ENCODE measurements around the gene MSRB2. TPM values are rescaled to one million over a fixed set of nuclear protein-coding genes. Genes with fewer than 3 reads are reported as not detected.
"Not testable (repeated sequence)": the region's sequence is repeated elsewhere in the genome, so short reads cannot be mapped to it uniquely, and the experiment has no call there.

The MSRB2 gene
- total RNA-seq = 1 to 10 TPM; 6.3 to 7.9 TPM

DNA sequence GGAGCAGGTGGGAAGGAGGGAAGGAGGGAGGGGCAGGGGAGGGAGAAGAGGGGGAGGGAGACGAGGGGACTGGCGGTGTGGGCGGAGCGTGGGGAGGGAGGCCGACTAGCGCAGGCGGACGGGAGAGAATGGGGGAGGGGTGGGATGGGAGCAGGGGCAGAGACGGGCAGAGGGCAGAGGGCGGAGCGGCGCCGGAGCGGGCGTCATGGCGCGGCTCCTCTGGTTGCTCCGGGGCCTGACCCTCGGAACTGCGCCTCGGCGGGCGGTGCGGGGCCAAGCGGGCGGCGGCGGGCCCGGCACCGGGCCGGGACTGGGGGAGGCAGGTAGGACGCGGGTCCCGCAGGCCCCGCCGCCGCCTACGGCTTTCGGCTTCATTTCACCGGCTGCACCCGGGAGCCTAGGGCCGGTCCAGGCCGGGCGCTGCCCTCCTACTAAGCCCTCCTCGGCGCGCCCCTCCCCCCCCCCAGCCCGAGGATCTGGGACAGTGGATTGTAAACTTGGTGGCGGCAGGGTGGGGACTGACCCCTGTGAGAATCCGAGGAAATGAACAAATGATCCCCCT is at the start of gene MSRB2:
MSRB2 (plus strand) TSS at position 176 of the 562 bp plus-strand sequence; CDS start at position 206, 30 bp downstream.
- Mint-ChIP-seq H3K27me3 (no peaks in the 10 kb centered on the region), H3K9me3 (peaks cover 20% of the 10 kb centered on the region), H3K4me3 (peak within 1 kb of the TSS; percentile 96), H3K4me1 (peaks cover 37% of the 10 kb centered on the region), H3K36me3 (peaks cover 10% of the 10 kb centered on the region), H3K27ac (peak within 1 kb of the TSS; percentile 91)
- DNase-seq = peak; percentile 64

DNA sequence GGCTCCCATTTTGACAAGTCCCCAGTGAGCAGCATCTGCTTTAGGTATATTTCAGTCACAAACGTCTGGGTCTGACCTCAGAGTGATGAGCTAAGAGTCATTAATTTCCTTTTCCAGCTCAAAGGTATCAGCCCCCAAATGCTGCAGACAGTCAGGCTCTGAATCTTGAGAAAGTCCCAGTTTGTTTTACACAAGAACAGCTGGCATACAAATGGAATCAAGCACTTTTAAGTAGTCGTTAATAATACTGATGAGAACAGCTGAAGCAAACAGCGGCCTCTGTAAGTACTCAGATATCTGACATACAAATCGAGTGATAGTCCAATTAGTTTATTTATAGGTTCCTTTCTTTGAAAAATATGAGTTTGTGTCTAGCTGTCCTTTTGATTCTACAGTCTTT is 49.4 kb upstream of the MSRB2 start:
- H3K4me3 Mint-ChIP-seq = no peak overlapping the region
- DNase-seq = no peak
- H3K4me1 Mint-ChIP-seq = no peaks in the 10 kb centered on the region
- H3K27ac Mint-ChIP-seq = no peak overlapping the region
- H3K9me3 Mint-ChIP-seq = no peaks in the 10 kb centered on the region
- no peaks in the 10 kb centered on the region for H3K27me3 Mint-ChIP-seq
- H3K36me3 Mint-ChIP-seq = no peaks in the 10 kb centered on the region

DNA sequence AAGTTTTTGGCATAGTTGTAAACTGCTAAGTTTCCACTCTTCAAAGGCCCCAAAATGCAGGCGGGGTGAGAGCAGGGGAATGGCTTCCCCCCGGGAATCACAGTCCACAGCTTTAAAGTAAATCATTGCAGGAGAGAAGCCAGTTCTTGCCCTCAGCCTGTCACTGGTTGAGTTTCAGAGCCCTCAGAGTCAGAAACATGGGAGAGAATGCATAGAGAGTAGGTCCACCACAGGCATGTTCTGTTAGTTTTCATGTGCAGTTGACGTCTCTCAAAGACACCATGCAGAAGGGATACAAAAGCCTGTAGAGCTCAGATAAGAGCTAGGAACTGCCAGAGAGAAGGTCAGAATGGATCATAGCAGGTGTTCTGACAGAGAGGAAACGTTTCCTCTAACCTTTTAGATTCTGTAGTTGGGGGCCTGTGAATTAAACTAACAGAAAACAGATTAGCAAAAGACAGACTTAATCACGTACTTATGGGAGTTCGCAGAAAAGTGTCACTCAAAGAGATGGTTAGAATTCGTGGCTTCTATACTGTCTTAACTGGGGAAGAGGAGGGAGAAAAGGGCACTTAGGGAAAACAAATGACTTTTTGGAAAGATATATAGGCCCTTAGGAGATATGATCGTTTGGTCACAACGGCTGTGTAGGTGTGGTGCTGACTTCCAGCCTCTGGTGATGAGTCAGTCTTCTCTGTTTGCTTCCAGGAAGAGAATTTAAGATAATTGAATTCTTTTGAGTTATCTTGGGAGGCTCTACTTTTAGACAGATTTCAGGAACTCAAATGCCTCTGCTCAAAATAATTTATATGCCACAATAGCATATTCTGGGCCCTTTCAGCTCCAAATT is 48.0 kb upstream of the MSRB2 start:
- Mint-ChIP-seq H3K27me3 (peaks cover 6% of the 10 kb centered on the region), H3K4me3 (no peak overlapping the region), H3K27ac (no peak overlapping the region), H3K4me1 (no peaks in the 10 kb centered on the region), H3K9me3 (no peaks in the 10 kb centered on the region), H3K36me3 (no peaks in the 10 kb centered on the region)
- no peak for DNase-seq

DNA sequence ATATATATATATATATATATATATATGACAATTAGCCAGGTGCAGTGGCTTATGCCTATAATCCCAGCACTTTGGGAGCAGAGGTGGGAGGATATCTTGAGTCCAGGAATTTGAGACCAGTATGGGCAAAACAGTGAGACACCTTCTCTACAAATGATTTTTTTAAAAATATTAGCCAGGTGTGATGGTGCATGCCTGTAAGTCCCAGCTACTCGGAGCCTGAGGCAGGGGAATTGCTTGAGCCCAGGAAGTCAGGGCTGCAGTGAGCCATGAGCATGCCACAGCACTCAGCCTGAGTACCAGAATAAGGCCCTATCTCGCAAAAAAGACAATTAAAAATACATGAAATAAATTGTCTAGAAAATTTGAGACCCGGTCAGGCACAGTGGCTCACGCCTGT is 47.2 kb upstream of the MSRB2 start:
- Mint-ChIP-seq H3K4me3 (no peak overlapping the region), H3K36me3 (no peaks in the 10 kb centered on the region), H3K4me1 (no peaks in the 10 kb centered on the region), H3K27ac (no peak overlapping the region), H3K27me3 (peaks cover 14% of the 10 kb centered on the region), H3K9me3 (no peaks in the 10 kb centered on the region)
- no peak for DNase-seq

DNA sequence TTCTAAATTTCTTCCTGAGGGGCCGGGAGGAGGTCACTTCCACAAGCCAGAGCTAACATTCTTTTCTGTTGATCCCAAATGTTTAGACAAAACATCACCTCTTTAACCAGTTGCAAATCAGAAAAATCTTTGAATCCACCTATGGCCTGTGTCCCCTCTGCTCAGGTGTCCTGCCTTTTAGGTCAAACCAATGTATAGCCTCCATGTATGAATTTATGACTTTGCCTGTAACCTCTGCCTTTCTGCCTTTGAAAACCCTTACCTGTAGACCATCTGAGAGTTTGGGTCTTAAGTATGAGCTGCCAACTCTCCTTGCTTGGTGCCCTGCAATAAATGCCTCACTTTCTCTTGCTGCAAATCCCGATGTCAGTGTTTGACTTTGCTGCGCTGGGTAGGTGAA is 44.1 kb upstream of the MSRB2 start:
- Mint-ChIP-seq H3K27ac (no peak overlapping the region), H3K27me3 (peaks cover 21% of the 10 kb centered on the region), H3K9me3 (no peaks in the 10 kb centered on the region), H3K4me1 (no peaks in the 10 kb centered on the region), H3K36me3 (no peaks in the 10 kb centered on the region), H3K4me3 (no peak overlapping the region)
- DNase-seq = no peak

DNA sequence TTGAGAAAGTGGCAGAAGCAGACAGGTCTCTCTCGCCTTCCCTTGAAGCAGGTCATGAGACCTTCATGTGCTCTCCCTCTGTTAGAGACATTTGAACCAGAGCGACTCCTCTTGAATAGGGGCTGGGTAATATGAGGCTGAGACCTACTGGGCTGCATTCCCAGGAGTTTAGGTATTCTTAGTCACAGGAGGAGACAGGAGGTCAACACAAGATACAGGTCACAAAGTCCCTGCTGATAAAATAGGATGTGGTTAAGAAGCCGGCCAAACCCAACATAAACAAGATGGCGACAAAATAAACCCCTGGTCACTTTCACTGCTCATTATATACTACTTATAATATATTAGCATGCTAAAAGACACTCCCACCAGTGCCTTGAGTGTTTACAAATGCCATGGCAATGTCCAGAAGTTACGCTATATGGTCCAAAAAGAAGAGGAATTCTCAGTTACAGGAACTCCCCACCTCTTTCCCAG is 43.5 kb upstream of the MSRB2 start:
- H3K36me3 Mint-ChIP-seq = no peaks in the 10 kb centered on the region
- H3K9me3 Mint-ChIP-seq = no peaks in the 10 kb centered on the region
- no peak overlapping the region for H3K27ac Mint-ChIP-seq

DNA sequence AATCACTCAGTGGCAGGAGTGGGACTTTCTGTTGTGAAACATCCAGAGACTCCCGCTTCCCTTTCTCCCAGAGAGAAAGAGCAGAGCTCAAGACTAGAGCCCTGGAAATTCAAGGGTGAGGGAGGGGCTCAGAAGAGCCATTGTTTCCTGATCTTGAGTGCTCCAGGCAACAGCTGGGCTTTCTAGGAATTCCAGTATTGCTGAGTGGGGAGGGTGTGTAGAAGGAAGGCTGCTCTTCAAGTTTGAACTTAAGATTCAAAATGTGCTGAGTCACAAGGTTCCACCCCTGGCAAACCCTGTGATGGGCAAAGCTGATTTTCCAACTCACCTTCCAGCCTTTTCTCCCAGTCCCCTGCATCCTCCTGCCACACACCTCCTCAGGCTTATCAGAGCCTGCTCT is 42.3 kb upstream of the MSRB2 start:
- Mint-ChIP-seq H3K4me3 (no peak overlapping the region), H3K27me3 (peaks cover 27% of the 10 kb centered on the region), H3K4me1 (no peaks in the 10 kb centered on the region), H3K27ac (no peak overlapping the region), H3K9me3 (no peaks in the 10 kb centered on the region), H3K36me3 (no peaks in the 10 kb centered on the region)
- DNase-seq = no peak

More for the DNA sequence above, 43.5 kb upstream of the MSRB2 start:
- Mint-ChIP-seq H3K4me1 (no peaks in the 10 kb centered on the region), H3K4me3 (no peak overlapping the region), H3K27me3 (peaks cover 26% of the 10 kb centered on the region)
- no peak for DNase-seq

DNA sequence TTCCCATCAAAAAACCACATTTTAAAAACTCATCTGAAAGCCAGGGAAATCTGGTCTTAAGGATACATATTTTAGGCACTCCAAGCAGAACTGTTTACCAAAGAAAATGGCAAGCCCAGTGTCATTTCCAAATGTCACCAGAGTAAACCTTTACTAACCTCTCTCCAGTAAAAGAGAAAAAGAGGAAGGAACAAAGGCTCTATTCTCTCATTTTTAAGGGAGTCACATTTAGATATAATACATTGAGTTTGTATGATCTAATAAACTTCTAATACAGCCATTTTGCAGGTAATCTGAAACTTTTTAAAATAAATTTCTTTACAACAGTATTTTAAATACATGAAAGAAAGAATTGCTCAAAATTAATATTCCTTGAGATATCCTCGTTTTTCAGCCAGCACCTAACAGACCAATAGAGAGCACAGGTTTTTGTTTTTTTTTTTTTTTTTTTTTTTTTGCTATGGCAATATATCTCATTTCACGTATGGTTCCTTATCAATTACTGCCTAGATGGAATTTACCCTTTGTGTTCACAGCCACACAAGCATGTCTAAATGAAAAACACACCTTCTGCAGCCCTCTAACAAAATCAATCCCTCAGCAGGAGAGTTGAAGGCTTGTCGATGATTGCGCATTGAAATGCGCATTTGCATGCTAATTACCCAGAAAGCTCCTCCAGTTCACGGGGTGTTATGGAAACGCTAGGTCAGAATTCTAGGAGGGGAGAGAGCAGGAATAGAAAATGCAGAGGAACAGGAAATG is 39.8 kb upstream of the MSRB2 start:
- DNase-seq = no peak
- peaks cover 7% of the 10 kb centered on the region for H3K9me3 Mint-ChIP-seq
- no peaks in the 10 kb centered on the region for H3K4me1 Mint-ChIP-seq
- H3K27me3 Mint-ChIP-seq = peaks cover 27% of the 10 kb centered on the region
- no peak overlapping the region for H3K4me3 Mint-ChIP-seq
- H3K36me3 Mint-ChIP-seq = no peaks in the 10 kb centered on the region
- no peak overlapping the region for H3K27ac Mint-ChIP-seq

DNA sequence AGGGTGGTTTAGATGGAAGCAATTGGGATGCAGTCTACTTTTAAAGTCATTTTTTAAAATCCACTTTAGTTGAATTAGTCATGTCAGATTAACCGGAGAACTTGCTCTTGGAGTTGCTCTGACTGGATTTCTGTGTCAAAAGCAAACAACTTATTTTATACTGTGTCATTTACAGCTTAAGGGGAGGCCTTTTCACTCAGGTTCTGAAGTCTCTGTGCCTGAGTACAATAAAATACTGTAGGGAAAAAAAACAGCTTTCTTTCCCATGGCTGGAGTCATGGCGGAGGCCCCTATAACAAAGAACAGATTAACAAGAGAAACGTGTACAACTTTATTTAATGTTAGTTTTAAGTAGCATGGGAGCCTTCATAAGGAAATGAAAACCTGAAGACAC is 39.2 kb upstream of the MSRB2 start:
- H3K4me1 Mint-ChIP-seq = no peaks in the 10 kb centered on the region
- H3K27me3 Mint-ChIP-seq = peaks cover 27% of the 10 kb centered on the region
- no peak overlapping the region for H3K27ac Mint-ChIP-seq
- no peak for DNase-seq
- no peak overlapping the region for H3K4me3 Mint-ChIP-seq
- H3K36me3 Mint-ChIP-seq = no peaks in the 10 kb centered on the region
- H3K9me3 Mint-ChIP-seq = peaks cover 7% of the 10 kb centered on the region

DNA sequence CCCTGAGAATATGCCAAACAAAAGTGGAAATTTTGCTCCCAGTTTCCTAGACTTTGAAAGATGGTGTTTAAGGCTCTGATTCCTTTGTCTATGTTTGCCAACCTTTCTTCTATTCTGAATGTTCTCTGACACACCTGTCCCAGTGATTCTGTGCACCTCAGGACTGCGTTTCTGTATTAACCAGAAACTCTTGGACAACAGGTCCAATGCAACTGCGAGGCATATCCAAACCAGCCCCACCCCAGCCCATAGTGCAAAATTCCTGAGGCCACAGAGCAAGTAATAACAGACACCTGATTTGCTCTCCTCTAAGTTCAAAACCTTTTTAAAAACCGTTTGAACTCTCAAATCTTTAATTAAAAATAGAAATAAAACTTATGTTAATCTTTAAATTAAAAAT is 37.0 kb upstream of the MSRB2 start:
- H3K36me3 Mint-ChIP-seq = no peaks in the 10 kb centered on the region
- peaks cover 7% of the 10 kb centered on the region for H3K9me3 Mint-ChIP-seq
- H3K4me3 Mint-ChIP-seq = no peak overlapping the region
- peaks cover 12% of the 10 kb centered on the region for H3K27me3 Mint-ChIP-seq
- H3K27ac Mint-ChIP-seq = no peak overlapping the region
- no peak for DNase-seq
- no peaks in the 10 kb centered on the region for H3K4me1 Mint-ChIP-seq

DNA sequence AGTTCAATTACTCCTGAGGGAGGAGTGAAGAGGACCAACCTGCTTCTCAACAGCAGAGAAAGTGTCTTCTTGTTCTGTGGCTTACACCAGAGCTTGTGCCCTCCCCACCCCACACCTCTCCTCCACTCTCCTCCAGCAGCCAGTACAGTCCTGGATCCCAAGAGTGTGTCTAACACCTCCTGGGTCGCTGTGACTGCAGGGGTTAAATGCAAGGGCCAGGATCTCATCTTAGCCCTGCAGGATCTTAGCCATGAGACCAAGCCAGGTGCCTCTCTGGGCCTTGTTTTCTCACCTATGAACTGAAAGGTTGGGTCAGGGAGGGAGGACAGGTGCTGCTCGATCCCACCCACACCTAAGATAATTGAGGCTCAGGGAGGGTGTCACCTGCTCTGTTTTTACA is 34.5 kb upstream of the MSRB2 start:
- DNase-seq = no peak

DNA sequence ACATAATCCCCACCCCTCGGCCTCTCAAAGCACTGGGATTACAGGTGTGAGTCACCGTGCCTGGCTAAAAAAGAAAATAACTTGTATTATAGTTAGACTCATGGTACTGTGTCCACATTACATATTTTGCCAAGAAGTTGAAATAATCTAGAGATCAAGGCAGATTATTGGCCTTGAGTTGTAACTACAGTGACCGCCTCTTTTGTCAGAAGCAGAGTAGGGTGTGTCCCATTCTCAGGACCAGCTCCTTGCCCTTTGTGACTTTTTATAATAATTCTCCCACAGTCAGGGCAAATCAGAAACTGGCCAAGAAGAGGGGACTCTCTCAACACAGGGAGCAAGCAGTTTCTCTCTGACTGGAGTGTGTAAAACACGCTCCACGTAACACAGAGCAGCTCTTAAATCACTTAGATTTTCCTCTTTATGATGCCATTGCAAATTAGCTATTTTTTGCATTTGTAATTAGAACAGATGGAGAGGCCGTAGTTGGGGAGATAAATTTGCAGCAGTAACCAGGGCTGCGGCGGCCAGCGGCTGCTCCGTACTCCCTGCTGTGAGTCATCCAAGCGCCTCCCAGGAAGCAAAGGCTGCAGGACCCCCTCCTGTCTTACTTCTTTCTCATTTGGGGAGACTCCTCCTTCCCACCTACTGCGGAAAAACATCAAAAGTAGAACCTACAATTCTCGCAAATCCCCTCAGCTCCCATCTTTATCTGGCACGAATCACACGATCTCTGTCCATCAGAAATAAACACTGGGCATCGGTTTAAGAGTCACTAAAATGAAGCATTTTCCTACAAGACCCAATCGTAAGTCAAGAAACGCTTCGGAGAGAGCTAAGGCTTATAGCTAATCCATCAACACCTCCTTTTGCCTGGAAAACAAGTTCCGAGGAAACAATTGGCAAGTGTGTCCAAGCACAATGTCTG is 32.1 kb upstream of the MSRB2 start:
- peaks cover 3% of the 10 kb centered on the region for H3K4me1 Mint-ChIP-seq
- H3K4me3 Mint-ChIP-seq = no peak overlapping the region
- H3K9me3 Mint-ChIP-seq = peaks cover 7% of the 10 kb centered on the region
- no peaks in the 10 kb centered on the region for H3K36me3 Mint-ChIP-seq
- no peak overlapping the region for H3K27ac Mint-ChIP-seq
- H3K27me3 Mint-ChIP-seq = peaks cover 4% of the 10 kb centered on the region
- no peak for DNase-seq

More for the DNA sequence above, 34.5 kb upstream of the MSRB2 start:
- H3K36me3 Mint-ChIP-seq = no peaks in the 10 kb centered on the region
- peaks cover 6% of the 10 kb centered on the region for H3K27me3 Mint-ChIP-seq
- H3K9me3 Mint-ChIP-seq = peaks cover 7% of the 10 kb centered on the region
- H3K4me1 Mint-ChIP-seq = no peaks in the 10 kb centered on the region
- H3K4me3 Mint-ChIP-seq = no peak overlapping the region
- no peak overlapping the region for H3K27ac Mint-ChIP-seq

DNA sequence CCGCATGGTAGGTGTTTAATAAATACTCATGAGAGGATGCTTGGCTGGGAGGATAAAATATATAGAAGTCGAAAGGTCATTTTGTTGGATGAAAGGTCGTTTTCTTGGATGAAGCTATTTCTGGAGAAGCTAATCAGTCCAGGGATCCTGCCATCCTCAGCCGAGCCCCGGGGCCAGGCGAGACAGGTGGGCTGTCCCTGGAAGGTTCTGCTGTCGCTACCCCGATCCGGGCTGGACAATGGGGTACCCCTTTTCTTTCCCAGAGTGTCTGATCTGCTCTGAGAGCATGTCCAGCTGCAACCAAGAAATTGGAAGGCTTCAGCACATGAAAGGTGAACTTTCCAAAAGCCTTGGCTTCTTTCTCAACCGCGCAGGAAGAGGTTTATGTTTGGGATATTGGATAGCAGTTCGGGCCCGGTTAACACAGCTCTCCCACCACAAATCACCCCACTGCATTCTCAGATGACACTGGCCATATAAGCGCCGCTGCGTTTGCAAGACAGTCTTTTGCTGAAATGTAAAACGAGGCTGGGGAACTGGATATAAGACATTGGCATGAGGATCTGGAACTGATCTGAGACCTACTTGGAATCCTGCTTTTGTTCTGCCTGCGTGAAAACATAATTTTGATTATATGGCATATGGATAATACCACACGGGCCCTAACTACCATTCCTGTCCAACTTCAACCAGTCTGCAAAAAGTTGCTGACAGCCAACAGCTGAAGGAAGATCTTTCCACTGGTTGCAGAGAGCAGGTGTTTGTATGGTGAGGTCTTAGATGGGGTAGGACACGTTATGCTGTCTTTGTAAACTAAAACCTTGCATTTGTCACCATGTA is 31.2 kb upstream of the MSRB2 start:
- peaks cover 8% of the 10 kb centered on the region for H3K27me3 Mint-ChIP-seq
- H3K36me3 Mint-ChIP-seq = no peaks in the 10 kb centered on the region
- no peak overlapping the region for H3K4me3 Mint-ChIP-seq
- H3K27ac Mint-ChIP-seq = no peak overlapping the region
- H3K4me1 Mint-ChIP-seq = peaks cover 3% of the 10 kb centered on the region
- no peak for DNase-seq
- H3K9me3 Mint-ChIP-seq = peaks cover 4% of the 10 kb centered on the region

DNA sequence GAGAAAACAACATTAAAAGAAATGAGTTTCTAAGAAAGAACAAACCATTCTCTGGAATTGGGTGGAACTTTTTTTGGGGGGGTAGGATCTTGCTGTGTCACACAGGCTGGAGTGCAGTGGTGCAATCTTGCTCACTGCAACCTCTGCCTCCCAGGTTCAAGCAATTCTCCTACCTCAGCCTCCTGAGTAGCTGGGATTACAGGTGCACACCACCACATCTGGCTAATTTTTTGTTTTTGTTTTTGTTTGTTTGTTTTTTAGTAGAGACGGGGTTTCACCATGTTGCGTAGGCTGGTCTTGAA is 30.6 kb upstream of the MSRB2 start:
- not testable (repeated sequence) for DNase-seq, H3K9me3 Mint-ChIP-seq, H3K4me3 Mint-ChIP-seq, H3K36me3 Mint-ChIP-seq, H3K27me3 Mint-ChIP-seq, H3K4me1 Mint-ChIP-seq, H3K27ac Mint-ChIP-seq

All from activated naive CD8-positive, alpha-beta T cell treated with anti-CD3 and anti-CD28 coated beads for 36 hours (primary cell).